H54 (cell line): Measurements from ENCODE around the gene FASTKD1.
"Not testable (repeated sequence)": the region's sequence is repeated elsewhere in the genome, so short reads cannot be mapped to it uniquely, and the experiment has no call there.

Experiments used
- DNase-seq: peaks from one replicate; pipeline ENCODE4 v3.0.0; 2011; ENCODE audit warnings: low spot score, mixed read lengths; ENCODE audit not compliant: insufficient read length
- FAIRE-seq: peaks from 3 replicates; lab custom pipeline; 2011; peaks lifted over from hg19 to GRCh38; lab: Jason Lieb, UNC
- POLR2A ChIP-seq: IDR thresholded peaks from 2 replicates; pipeline ENCODE4 v1.6.1; 2011; ENCODE audit warnings: low read depth, mild to moderate bottlenecking, low read length

Gene FASTKD1

DNA sequence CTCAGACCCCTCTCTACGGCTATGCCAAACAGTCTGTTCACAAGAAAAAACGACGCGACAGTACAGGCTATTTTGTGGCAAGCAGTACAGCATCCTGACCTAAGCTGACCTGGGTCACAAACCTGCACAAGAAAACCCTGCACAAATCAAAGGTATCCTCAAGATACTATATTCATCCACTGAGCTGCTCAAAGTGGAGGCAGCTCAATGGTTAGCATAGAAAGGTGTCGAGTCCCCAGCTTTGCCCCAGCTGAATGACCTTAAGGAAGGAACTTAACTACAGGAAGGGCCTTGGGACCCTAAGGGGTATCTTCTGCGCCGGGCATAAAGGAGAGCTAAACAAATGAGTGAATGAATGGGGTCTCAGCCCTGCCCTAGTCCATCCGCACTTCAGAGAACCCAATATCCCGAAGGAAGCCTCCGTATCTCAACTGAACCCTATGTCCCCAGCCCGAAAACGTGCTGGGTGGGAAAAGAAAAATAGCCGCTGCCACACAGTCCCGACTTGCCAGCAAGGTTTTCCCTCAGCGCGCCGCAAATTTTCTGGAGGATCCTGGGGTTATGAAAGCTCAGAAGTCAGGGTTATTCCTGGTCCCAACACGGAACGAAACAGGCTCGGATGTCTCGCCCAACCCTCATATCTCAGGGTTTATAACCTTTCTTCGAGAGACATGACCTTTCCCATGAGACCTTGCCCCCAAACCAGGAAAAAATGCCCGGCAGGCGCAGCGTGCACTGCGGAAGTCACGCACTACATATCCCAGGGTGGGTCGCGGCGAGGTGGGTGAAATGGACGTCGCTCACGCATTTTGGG is at the start of gene FASTKD1:
TSS of gene FASTKD1 (minus strand) at position 706 of the 814 bp plus-strand sequence. CDS start 1,836 bp downstream, outside the sequence.
- peak; percentile 89 for DNase-seq
- peak; percentile 96 for FAIRE-seq
- TF ChIP-seq POLR2A, result peak; percentile 44

DNA sequence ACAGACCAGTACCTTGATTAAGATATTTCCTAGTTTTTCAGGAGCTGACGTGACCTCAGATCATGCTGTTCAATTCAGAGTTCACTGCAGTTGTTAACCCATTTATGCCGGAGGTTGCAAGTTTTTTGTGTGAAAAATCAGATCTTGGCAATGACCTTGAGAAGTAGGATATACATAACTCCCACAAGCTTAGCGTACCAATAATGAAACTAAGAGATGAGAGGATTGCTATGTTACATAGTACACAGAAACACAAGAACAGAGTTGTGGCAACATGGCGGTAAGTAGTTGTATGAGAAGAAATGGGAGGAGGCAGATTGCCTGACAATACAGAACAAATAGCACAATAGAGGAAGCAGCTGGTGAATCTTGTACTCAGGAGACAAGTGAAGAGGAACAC is 49.6 kb upstream of the FASTKD1 start:
- no peak for DNase-seq
- FAIRE-seq, result no peak
- no peak for TF ChIP-seq POLR2A

DNA sequence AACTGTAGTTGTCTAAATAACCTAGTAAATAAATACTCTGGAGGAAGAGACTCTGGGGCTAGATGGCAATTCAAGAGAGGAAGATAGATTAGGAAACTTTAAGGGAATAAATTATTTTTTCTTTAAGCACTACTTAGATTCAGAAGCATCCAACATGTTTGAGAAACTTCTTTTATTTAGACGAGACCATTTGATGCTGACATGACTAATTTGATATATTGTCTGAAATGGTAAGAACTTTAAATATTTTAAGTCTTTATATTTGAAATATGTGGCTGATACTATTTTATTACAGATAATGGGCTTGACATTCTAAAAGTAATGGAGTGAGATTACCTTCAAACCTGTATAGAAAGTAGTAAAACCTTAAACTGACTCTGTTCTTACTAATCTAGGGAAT is 46.8 kb upstream of the FASTKD1 start:
- no peak for FAIRE-seq
- no peak for DNase-seq
- TF ChIP-seq POLR2A, result no peak

GRCh38 chr2:169619946-169620345 is 46.3 kb upstream of the FASTKD1 start:
- TF ChIP-seq POLR2A, result no peak
- no peak for FAIRE-seq

GRCh38 chr2:169615982-169616381 is 42.3 kb upstream of the FASTKD1 start:
- not testable (repeated sequence) for FAIRE-seq, DNase-seq

More at GRCh38 chr2:169619946-169620345, 46.3 kb upstream of the FASTKD1 start:
- no peak for DNase-seq

DNA sequence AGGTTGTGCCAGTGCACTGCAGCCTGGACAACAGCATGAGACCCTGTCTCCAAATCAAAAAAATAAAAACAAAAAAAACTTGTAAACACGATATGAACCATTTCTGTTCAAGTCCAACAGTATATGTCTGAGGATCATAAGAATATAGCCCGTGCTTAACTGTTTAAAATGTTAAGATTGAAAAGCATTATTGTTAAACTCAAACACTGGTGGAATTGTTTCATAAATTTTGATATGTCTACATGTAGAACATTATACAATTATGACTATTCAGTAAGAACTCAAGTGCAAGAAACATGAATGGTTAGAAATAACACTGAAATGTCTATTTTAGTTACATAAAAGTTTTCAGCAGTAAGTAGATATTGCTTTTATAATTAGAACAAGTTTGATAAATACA is 40.2 kb upstream of the FASTKD1 start:
- FAIRE-seq (no peak), DNase-seq (no peak)

DNA sequence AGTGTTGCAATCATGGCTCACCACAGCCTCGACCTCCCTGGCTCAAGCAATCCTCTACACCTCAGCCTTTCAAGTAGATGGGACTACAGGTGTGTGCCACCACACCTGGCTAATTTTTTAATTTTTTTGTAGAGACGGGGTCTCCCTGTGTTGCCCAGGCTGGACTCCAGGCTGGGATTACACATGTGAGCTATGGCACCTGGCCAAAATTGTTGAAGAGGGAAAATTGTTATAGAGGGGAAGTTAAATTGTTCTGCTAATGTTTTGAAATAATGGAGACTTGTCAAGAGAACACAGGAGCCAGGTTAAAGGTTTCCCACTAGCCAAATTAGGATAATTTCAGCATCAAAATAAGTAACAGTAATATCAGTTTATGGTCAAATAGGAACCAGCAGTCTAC is 35.6 kb upstream of the FASTKD1 start:
- no peak for FAIRE-seq
- no peak for TF ChIP-seq POLR2A
- no peak for DNase-seq

More for the DNA sequence above, 40.2 kb upstream of the FASTKD1 start:
- no peak for TF ChIP-seq POLR2A

- FAIRE-seq, result no peak
- no peak for TF ChIP-seq POLR2A
- no peak for DNase-seq
Observed at GRCh38 chr2:169599568-169599967, 25.9 kb upstream of the FASTKD1 start.

- FAIRE-seq (no peak), DNase-seq (no peak)
- TF ChIP-seq POLR2A, result no peak
Observed at GRCh38 chr2:169598982-169599381, 25.3 kb upstream of the FASTKD1 start.

GRCh38 chr2:169596546-169596945 is 22.9 kb upstream of the FASTKD1 start:
- not testable (repeated sequence) for FAIRE-seq, DNase-seq

DNA sequence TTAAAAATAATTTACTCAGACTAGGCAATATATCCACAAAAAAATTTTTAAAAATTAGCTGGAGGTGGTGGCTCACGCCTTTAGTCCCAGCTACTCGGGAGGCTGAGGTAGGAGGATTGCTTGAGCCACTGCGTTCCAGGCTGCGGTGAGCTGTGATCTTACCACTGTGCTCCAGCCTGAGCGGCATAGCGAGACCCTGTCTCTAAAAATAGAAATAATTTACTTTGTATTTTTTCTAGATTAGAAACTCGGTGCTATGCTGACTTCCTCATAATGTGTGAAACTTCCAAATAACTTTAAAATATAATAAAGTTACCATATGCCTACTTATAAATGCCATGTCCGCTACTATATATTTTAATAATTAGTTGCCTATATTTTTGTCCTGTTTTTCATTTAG is 17.1 kb upstream of the FASTKD1 start:
- no peak for TF ChIP-seq POLR2A
- no peak for DNase-seq
- no peak for FAIRE-seq

DNA sequence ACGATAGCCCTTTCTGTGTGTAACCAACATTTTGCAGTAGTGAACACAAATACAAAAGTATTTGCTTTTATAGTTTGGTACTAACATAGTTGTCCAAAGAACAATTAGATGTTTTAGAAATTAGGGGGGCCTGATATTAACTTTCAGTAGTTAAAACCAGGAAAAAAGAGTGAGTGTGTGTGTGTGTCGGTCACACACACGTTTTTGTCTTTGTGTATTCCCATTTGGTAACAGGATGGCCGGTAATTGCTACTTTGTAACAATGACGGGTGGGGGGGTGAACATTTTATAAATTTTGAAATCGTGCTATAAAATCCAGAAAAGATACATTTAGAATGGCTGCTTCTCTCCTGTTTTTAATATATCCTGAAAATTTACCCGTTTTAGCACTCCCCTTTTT is 12.0 kb upstream of the FASTKD1 start:
- TF ChIP-seq POLR2A, result no peak
- no peak for FAIRE-seq
- no peak for DNase-seq

- peak; percentile 94 for FAIRE-seq
Observed at GRCh38 chr2:169584005-169584877, 10.6 kb upstream of the FASTKD1 start, which contains the start of gene PPIG. Gene PPIG (plus strand): TSS chr2:169584351. CDS start chr2:169604042, 19,691 bp downstream.

GRCh38 chr2:169583518-169583917 is 9.9 kb upstream of the FASTKD1 start:
- FAIRE-seq (no peak), DNase-seq (no peak)
- no peak for TF ChIP-seq POLR2A

More at GRCh38 chr2:169584005-169584877, 10.6 kb upstream of the FASTKD1 start, which contains the start of gene PPIG:
- DNase-seq, result peak; percentile 85
- TF ChIP-seq POLR2A, result peak; percentile 55

DNA sequence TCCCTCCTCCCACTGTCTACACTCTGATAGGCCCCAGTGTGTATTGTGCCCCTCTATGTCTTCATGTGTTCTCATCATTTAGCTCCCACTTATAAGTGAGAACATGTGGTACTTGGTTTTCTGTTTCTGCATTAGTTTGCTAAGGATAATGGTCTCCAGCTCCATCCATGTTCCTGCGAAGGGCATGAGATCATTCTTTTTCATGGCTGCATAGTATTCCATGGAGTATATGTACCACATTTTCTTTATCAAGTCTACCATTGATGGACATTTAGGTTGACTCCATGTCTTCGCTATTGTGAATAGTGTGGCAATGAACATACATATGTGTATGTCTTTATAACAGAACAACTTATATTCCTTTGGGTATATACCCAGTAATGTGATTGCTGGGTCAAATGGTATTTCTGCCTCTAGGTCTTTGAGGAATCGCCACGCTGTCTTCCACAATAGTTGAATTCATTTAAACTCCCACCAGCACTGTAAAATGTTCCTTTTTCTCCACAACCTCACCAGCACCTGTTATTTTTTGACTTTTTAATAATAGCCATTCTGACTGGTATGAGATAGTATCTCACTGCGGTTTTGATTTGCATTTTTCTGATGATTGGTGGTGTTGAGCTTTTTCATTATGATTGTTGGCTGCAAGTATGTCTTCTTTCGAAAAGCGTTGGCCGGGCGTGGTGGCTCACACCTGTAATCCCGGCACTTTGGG is 9.0 kb upstream of the FASTKD1 start:
- not testable (repeated sequence) for FAIRE-seq

More for the DNA sequence above, 9.0 kb upstream of the FASTKD1 start:
- DNase-seq, result not testable (repeated sequence)
